Stimulated activated CD8-positive, alpha-beta memory T cell treated with anti-CD3 and anti-CD28 coated beads, Interleukin-15, amount 100 ng/mL, for 1 hour (primary cell): ENCODE measurements around the gene WIPF2.

ENCODE experiments used
- DNase-seq: peaks from one replicate; pipeline ENCODE4 v3.0.0-alpha.2; 2020; ENCODE audit warnings: low read depth

The WIPF2 gene

DNA sequence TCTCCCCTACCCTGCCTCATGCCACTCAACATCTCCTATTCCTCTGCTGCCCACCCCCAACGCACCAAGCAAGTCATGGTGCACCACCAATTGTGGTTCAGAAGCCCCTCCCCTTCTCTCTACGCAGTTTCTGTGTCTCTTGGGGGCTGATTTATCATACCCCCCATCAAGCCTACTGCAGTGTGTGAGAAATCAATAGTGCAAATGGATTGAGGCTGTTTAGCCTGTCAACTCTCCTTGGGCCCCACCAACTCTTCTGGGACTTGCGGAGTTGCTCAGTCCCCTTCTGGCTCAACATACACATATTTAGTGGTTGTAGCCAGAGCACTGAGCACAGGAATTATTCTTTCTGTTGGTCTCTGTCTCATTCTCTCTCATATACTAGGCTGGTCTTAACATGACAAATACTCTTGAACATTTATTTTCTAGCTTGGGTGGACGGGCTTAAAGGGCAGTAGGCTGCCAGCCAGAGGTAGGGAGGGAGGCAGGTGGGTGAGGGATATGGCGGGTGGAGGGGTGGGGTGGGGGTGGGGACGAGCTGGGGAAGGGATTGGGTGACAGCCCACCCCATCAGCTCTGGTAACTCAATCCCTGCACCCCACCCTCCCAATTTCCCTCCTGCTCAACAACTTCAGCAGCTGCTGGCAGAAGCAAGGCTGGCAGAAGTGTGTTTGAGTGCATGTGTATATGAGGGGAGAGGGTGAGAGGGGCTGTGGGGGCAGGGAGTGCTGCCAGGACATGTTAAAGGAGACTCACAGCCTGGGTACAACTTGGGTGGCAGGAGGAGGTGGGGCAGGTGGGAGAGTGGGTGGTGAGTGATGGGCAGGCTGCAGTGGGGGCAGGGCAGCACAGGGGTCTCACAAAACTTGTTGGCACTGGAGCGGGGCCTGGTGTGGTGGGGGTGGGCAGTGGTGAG, 94.8 kb downstream of the WIPF2 start:
- no peak for DNase-seq

DNA sequence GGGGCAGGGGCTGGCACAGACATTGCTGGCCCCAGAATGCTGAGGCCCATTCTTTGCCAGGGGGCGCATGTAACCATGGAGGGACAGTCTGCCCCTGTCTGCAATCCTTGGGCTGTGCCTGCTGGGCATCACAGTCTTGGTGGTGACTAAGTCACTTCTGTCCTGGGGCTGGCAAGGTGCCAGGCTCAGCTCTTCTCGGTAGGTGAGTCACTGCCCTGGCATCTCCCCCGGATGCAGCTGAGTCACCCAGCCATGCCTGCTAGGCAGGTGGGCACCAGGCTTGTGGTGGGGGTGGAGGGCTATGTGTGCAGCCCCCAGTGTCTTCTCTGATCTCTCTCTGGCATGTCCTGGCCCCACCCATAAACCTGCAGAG, 95.5 kb downstream of the WIPF2 start:
- DNase-seq: peak; percentile 83

DNA sequence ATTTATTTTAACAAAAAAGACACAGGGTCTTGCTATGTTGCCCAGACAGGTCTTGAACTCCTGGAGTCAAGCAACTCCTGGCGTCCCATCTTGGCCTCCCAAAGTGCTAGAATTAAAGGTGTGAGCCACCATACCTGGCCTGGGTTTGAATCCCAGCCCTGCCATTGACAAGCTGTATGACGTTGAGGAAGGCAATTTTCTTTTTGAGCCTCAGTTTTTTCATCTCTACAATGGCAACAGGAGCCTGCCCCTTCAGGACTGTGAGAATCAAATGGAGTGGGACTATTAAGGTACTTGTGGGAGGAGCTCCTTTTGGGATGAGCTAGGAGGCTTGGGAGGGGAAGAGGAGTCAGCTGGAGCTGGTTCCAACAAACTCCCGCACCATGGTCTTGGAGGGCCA, 96.1 kb downstream of the WIPF2 start:
- DNase-seq: no peak

DNA sequence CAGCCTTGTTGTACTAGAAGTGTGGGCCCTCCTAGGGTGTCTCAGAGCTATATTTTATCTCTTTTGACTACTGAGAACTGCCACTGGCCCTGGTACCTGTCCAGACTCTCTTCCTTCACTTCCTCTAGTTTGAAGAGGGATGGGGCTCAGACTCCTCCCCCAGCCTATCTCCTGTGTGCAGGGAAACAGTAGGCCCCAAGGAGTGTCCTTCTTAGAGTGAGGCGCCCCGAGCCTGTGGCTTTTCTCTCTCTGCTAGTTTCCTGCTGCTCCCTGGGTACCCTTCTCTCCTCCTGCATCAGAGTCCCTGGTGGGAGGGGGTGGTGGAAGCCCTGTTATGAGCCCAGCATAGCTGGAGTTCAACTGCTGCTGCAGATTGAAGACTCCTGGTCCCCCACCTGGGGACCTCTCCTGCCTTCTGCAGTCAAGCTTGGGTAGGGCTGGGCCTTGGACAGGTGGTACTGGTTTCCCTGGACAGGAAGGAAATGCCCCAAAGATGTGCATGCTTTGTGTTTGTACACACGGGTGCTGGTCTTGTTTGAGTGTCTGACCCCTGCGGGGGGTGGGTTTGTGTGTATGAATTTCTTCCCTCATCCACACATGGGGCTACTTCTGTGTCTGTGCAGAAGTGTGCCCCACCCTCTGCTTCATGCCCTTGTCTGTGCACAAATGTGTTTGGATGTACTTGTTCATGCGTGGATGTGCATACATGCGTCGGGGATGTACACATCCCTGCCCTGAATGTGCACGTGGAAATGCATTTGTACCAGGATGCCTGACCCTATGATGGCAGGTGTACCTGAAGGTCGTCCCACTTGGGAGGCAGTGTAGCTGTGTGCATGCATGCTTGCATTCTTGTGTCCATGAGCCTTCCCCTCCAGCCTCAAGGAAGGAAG, 96.8 kb downstream of the WIPF2 start:
- DNase-seq: no peak

DNA sequence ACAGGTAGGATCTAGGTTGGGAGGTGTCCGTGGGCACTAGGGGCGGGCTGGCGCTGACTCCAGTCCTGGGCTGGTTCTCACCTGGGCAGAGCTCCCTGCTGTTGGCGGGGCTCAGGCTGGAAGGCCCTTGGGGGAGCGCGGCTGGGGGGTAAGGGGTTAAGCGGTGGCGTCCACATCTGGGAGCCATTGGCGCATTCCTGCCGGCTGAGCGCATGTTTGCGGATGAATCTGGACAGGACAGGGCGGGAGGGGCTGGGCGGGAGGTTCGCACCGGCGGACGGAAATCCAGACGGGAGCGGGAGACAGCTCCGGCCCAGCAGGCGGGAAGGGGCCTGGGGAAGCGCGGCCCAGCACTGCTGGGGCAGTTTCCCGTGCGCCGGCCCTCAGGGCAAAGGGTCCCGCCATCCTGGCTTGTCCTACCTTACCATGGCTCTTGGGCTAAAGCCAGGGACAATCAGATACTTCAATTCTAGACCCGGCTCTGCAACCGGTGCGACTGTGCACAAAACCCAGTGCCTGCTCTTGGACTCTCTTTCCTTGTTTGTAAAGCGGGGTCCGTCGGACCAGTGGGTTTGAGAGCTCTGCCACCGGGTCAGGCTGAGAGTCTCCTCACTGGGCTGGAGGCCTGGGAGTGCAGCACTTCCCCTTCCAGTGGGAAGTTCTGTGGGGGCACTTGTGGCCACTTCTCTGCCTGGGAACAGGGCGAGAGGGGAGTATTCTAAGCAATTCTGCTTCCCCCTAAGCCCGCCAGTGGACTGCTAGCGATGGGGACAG, 97.7 kb downstream of the WIPF2 start:
- no peak for DNase-seq

DNA sequence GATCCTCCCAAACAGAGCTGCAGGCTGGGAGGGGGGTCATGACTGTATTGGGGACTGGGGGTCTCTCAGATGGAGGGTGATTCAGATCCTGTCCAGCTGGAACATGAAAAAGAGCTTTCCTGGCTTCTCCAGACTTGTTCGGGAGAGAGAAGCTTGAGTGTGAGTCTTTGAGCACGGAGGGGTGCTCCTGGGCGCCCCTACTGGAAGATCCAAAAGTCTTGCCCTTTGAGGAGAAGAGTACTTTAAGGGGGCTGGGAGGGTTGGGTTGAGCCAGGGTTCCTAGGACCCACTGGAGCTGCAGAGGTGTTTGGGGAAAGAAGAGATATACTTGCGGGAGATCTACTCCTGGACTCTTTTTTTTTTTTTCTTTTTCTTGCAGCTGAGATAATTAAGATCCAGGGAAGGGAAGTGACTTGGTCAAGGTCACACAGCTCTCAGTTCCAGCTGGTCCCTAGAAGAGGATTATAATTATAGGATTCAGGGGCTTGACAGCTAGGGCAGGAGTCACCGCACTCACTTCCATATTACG, 98.3 kb downstream of the WIPF2 start:
- no peak for DNase-seq

DNA sequence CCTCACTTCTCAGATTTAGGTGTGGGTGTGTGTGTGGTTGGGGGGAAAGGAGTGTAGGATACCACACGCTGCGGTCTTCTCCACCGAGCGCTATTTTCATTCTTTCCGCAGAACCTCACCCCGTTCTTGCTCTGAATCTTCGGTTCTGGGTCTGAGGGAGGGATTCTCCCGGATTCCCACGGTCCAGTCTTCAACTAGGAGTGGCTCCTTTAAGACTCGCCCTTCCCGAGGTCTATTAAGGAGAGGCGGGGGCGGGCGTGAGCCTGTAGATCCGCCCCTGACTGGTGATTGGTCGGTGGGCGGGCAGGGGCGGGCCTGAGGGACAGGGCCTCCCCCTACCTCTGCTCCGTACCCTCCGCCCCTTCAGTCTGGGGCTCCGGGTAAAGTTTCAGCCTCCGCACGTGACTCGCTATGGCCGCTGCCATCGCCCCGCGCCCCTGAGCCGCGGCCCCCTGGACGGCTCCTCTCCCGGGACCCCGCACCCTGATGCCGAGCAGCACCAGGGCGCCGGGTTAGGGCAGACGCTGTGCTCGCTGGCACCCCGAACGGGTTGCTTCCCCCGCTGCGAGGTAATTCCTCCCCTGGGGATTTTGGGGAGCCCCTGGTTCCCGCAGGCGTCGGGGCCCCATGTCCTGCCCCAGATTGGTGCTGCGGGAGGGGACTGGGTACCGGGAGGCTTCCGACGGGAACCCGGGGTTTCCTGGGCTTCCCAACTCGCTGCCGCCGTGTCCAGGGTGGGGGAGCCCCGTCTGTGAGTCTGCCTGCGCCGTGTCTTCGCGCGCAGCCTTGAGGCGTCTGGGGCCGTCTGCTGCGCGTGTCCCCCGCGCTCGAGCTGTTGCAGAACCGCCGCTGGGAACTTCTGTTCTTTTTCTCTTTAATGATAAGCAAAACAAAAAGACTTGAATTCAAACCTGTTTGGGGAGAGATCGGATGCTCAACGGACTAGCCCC, 99.1 kb downstream of the WIPF2 start:
- DNase-seq: peak; percentile 75

DNA sequence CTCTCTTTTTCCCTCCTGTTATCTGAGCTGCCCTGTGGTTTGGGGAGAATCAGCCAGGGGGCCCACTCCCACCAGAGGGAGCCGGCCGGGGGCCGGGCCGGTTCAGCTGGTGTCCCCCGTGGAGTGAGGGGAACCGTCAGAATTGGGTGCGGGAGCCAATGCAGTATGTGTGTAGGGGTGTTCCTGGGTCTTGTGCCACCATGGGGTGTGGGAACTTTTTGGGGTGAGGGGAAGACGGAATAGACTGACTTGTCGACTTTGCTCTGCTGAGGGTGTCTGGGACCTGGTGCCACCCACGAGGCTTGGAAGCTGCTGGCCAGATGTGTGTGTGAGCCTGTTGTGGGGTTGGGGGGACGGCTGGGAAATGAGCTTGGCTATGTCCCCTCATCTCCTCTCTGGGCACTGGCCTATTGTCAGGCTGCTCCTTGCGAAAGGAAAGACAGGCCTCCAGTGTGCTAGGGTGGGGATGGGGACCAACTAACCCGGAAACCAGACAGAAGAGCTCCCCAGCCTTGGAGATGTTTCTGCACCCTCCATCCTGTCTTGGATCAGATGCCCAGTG, 99.8 kb downstream of the WIPF2 start:
- DNase-seq: no peak

DNA sequence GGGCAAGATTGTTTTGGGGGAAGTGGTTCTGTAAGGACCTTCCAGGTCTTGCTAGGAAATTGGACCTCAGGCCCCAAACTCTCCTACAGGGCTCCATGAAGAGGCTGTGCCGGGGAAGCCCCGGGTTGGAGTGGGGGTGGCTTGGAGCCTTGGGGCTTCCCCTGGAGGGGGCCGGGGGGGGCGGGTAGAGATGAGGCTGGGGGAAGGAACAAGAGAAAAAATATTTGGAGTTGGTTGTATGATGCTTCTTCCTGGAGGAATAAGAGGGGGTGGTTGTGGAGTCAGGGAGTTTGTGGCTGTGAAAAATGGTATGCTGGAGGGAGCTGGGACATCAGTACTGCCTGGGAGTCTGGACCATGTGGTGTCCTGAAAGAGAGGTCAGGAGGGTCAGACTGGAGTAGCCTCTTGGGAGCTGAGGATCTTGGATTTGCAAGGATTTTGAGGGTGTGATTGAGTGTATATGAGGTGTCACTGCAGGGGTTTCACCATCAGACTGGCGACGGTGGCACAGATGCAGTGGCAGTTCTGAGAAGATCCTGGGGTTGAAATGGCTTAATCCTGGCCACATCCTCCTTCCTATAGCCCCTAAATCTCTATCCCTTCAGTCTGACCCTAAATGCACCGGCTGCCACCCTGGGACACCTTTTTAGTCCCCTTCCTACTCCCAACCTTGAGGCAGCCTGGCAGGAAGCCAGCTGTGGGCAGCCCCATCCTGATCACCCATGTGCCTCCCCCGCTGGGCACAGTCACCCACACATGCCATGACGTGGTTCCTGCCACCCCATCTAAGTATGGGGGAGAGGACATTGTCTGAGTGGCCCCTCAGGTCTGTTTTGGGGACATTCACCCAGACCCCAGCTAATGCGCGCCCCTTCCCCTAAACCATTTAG, 100.8 kb downstream of the WIPF2 start:
- DNase-seq: peak; percentile 68

DNA sequence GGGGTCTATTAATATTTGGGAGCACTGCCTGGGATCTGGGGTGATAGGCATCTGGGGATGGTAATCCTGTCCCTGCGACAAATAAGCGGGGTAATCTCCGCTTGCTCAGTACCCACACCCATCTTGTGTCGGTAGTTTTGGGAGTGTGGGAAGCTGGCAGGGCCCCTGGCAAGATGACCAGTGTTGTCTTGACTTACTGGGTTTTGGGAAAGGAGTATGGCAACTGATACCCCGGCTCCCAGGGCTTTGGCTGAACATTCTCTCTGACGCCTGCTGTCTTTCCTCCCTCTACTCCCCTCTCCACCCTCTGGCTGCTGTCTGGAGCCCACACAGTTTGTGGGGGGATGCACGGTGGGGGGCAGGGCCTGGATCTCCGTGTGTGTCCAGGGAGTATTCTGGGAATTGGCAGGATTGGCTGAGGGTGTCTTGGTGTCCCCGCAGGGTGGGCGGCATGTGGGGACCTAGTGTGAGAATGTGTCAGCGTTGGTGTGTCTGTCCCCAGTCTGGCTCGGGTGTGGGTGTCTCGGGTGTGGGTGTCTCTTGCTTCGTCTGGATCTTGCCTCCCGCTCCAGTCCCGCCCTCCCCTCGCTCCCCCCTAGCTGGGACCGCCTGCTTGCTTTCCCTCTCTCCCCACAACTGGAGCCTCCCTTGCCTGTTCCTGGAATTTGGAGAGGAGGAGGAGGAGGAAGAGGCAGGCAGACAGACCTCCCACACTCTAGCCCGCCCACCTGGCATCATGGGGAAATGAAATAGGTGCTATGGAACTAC, 101.8 kb downstream of the WIPF2 start:
- no peak for DNase-seq

DNA sequence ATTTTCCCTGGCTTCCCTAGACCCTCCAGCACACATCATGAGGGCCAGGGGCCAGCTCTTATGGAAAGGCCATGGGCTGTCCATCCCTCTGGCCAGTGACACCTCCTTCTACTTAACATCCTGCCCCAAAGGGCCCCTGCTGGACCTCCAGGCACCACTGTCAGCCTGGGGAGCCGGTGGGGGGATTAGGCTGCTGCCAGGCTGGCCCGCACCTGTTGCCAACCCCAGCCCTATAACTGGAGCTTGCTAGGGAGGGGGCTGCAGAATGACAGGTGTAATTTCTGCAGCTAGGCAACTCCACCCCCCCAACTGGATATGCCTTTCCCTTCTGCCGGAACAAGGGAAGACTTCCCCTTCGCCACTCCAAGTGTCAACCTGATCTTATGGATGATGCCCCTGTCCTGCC, 102.4 kb downstream of the WIPF2 start:
- no peak for DNase-seq

DNA sequence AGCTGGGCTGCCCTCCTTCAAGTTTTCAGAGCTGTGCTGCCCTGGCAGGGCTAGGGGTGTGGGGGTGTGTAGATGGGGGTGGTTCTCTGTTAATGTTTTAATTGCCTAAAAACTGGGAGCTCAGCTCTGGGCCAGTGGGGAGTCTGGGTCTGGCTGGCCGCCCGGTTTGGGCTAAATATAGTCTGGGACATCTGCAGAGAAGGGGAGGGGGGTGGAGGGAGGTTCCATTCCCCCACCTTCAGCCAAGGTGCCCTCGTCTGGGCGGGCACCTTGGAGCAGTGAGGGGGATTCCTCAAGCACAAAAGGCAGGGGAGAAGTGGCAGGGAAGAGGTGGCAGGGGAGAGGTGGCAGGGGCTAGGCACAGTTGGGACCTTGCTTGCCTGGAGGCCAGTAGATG, 102.9 kb downstream of the WIPF2 start:
- no peak for DNase-seq

DNA sequence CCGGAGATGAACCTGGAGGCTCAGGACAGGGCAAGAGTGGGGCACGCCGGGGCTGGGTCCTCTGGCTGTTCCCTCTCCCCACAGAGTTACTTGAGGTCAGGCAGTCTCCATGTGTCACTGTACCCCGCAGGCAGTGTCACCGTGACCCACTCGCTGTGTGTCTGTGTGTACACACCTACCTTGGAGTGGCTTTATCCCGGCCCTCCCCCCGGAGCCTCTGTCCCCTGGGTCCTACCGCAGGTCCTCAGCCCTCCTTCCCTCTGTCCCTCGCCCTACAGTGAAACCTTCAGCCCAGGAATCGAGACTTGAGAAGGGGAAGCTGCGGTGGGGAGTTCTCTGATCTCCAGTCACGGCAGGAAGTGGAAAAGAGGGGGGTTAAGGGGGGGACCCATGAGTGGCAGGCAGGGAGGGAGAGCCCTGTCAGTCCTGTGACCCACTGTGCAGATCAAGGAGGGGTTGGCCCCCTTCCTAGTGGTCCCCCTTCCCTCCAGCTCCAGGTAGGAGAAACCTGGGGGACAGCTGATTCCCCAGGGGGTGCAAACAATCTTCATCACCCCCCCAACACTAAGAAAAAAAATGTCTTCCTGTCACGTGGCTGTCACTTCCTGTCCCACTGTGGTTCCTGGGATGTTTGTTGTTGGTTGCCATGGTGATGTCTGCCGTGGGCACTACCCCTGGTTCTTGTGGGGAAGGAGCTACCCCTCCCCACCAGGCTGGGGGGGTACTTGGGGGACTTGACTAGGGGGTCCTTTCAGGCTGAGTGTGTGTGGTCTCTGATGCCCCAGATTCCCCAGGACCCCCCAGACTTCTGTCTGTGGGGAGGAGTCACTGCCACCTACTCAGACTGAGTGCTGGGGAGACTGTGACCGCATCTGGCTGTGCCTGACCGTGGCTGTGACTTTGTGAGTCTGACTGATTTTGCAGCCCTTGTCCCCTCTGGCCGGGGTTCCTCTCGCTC, 103.5 kb downstream of the WIPF2 start:
- peak; percentile 81 for DNase-seq

DNA sequence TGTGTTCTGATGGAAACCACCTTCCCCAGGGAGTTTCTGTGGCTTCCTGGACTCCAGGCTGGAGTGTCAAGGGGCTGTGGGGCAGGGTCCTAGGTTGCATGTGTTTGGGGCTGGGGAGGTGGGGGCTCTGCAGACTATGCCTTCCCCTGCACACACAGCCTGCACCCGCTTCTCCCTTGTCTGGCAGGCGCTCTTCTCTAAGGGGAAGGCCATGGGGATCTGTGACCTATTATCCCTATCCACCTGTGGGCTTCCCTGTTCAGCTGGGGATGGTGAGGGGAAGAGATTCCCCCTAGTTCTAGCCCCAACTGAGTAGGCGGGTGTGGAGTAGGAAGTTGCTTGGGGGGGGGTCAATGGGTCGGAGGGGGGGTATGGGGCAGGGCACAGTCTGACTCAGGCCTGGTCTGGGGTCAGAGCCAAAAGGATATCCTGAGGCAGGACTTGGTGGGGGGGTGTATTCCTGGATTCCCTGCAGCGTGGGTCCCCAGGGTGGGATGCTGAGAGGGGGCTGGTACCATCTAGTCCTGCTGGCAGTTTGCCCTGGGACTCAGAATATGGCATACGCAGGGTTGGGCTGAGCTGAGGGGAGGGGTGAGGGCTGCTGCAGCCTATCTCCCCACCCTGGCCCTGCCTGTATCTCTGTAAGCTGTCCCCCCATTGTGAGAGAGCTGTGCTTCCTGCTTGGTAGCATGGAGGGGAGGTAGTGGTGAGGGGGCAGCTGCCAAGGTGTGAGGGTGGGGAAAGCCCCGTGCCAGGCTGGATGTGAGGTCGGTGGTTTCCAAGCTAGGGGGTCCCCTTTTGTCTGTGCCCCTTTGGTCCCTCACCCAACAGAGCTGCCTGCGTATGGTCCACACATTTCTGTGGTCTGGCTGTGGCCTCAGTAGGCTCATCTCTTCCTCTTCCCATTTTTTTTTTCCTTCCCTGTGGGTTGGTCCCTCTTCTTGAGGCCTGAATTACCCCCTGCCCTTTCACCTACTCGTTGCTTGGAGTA, 104.6 kb downstream of the WIPF2 start:
- no peak for DNase-seq

DNA sequence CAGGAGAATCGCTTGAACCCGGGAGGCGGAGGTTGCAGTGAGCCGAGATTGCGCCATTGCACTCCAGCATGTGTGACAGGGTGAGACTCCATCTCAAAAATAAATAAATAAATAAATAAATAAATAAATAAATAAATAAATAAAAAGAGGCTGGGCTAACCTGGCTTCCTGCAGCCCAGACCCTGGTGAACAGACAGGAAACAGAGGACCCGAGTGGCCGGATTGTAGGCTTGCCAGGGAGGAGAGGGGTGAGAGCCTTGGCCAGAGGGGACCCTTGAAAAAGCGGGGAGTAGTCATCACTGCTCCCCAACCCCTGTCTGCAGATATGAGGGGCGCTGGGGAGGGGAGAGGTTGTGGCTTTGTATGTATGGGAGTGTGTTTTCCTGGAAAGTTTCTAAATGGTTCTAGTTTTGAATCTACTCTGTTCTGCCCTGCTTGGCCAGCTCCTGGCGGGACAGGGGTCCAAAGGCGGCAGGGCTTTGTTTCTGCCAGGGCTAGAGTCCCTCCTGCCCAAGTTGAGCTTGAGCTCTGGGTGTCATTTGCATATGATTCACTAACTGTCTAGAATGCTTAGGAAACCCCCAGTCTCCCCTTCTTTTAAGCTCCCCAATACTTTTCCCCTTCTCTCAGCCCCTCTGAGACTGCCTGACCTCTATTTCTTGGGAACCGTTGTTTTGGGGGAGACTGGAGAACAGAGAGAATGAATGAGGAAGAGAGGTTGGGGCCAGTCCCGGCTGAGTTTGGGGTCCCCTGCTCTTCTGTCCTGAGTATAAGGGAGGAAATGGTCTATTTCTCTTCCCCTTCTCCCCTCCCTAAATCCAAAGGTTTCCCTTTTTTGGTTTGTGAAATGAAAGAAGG, 106.3 kb downstream of the WIPF2 start:
- no peak for DNase-seq
